ENCODE measurements around the gene HDAC5.
"Not testable (repeated sequence)": the region's sequence is repeated elsewhere in the genome, so short reads cannot be mapped to it uniquely, and the experiment has no call there.

HDAC5 gene

DNA sequence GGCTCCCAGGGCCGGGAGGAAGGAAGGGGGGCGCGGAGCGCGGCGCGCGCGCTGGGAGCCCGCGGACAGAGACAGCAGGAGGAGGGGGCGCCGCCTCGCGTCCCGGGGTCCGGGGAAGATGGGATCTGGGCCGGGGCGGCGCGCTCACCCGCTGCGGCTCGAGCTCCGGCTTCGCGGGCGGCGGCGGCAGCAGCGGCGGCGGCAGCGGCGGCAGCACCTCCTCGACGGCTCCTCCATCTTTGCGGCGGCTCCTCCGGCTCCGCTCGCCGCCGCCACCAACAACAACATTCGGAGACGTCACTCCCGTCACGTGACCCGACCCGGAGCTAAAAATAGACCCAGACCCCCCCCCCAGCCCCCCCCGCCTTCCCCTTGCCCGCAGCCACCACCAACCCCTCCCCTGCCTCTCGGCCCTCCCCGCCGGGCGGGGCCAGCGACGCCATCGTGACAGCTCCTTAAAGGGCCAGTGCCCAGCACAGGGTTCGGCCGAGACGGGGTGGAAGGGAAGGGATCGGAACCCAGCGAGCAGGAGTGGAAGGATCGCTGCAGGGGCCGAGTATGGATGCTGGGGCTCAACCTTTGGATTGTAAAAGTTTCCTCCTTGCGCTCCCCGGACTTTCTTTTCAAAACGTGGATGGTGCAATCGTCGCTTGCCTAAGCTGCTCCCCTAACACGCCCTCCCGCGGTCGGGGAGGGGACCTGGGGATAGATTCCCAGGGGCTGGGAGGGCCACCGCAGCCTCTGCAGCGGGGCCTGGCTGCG is at the start of gene HDAC5:
Gene HDAC5, minus strand, starts transcription at position 286 of the 762 bp plus-strand sequence. CDS start 6,126 bp downstream, outside the sequence.
- DNase-seq (ENCODE audit: low spot score) = peak; percentile 97

DNA sequence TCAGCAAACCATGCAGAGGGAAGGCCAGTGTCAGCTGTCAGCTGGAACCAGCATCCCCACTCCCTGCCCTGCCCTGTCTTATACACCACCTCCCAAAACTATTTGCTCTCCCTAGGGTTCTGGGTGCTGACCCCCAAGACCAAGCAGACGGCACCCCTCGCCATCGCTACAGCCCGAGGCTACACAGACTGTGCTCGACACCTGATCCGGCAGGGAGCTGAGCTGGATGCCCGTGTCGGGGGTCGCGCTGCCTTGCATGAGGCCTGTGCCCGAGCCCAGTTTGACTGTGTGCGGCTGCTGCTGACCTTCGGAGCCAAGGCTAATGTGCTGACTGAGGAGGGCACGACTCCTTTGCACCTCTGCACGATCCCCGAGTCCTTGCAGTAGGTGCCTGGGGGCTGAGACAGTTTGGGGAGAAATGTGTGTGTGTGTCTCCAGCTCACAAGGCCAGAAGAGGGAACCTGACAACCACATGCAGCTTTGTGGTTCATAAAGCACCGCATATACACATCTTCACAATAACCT is 48.6 kb upstream of the HDAC5 start:
- DNase-seq (ENCODE audit: low spot score) = no peak

DNA sequence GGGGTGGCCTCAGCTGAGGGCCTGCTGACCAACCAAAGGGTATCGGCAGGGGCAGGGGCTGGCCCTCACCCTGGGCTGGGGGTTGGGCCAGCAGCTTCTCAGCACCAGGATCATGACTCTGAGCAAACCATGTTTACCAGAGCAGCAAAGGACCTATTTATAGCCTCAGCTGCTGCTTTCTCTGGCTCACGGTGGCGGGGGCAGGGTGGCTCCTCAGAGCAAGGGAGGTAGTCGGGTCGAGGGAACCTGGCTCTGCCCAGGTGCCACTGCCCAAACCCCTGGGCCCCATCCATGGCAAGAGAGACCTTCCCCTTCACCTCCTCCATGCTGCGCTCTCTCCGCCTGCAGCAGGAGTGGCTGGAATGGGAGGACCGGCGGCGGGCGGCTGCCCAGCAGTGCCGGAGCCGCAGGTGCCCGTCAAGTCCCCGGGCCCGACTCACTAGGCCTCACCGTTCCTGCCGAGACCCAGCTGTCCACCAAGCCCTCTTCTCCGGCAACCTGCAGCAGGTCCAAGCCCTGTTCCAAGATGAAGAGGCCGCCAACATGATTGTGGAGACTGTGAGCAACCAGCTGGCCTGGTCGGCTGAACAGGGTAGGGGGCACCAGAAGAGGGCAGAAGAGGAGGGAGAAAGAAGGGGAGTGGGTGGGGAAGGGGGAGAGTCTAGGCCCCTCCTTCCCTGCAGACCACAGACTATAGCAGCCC is 47.2 kb upstream of the HDAC5 start, which contains the start of gene ASB16:
Gene ASB16, plus strand, starts transcription at position 206 of the 703 bp plus-strand sequence. Its CDS starts 86 bp downstream, at position 292.
- peak; percentile 49 for DNase-seq (ENCODE audit: low spot score)

DNA sequence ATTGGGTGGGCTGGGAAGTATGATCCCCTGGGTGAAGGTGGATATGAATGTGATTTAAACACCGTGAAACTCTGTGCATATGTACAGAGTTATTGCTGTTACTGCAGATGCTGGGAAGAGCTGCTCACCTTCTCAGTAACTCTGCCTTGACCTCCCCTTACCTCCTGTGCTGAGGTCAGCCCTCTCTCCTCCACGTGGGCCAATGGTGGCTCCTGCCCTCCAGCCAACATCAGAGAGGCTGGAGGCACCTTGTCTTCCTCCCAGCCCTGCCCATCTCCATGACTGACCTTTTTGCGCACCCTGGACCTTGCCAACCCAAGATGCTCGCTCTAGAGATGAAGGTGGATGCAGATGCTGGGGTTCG is 46.7 kb upstream of the HDAC5 start:
- no peak for DNase-seq (ENCODE audit: low spot score)

DNA sequence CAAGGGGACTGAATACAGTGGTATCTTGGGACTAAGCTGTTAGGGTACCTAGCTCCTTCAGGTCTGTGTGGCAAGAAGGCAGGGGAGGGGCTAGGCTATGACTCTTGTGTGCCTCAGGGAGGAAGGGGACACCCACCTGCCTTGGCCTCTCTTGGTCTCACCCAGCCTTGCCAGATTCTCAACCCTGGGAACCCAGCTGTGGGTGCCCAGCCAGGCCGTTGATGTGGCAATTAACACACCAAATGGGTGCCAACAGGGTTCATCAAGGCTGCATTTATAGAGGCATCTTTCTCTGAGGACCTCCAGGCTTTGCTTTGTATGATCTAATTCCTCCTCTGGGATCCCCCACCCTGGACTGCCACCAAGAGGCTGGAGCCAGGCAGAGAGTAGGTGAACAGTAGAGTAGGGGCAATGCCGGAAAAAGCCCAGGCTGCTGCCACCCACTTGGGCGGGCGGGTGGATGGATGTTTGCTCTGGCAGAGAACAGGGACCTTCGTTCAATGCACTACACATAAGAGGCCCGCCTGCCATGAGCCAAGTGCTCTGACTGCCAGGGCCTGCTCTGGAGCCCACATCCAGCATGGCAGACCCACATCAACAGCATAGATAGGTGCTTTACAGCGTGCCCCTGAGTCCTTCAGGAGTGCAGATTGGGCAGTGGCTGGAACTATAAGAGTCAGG is 43.9 kb upstream of the HDAC5 start:
- no peak for DNase-seq (ENCODE audit: low spot score)

DNA sequence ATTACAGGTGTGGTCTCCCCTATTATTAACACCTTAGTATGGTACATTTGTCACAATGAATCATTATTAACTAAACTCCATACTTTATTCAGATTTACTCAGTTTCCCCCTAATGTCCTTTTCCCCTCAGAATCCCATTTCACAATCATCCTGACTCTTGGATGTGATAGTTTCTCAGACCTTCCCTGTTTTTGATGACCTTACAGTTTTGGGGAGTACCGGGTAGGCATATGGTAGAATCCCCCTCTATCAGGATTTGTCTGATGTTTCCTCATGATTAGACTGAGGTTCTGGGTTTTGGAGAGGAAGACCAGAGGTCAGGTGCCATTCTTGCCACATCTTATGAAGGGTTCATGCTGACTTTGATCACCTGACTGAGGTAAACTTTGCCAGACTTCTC is 41.0 kb upstream of the HDAC5 start:
- DNase-seq (ENCODE audit: low spot score) = no peak

DNA sequence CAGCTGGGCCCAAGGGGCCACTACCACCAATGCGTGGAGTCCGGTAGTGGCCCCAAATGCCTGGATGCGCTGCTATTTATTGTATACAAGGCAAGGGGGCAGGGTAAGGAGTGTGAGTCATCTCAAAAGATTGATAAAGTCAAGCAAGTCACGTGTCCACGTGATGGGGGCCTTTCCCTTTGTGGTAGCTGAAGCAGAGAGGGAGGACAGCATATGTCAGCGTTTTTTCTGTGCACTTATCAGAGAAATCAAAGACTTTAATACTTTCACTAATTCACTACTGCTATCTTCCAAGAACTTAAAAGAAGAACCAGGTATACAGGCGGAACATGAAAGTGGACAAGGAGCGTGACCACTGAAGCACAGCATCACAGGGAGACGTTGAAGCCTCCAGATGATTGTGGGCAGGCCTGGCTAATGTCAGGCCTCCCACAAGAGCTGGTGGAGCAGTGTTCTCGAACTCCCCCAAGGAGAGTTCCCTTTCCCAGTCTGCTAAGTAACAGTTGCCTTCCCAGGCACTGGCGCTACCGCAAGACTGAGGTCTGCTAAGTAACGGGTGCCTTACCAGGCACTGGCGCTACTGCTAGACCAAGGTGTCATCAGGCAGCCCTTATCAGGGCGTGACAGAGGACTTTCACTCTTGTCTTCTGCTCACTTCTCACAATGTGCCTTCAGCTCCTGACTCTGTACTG is 36.2 kb upstream of the HDAC5 start:
- DNase-seq (ENCODE audit: low spot score) = no peak

DNA sequence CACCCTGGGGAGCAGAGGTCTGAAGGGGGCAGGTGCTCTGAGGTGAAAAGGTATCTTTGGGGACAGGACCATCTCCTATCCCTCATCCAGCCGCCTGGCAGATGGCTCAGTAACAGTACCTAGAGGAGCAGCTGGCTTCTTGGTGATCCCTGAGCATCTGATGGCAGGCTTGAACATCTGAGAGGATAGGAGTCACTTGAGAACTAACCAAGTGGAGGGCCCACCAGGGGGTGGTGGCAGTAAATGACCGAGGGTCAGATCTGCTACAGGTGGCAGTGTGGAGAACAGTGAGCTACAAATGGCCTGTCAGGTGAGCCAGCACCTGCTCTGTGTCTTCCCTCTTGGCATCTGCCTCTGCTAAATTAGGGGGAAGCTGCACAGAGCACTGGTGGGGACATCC is 32.0 kb upstream of the HDAC5 start:
- no peak for DNase-seq (ENCODE audit: low spot score)

DNA sequence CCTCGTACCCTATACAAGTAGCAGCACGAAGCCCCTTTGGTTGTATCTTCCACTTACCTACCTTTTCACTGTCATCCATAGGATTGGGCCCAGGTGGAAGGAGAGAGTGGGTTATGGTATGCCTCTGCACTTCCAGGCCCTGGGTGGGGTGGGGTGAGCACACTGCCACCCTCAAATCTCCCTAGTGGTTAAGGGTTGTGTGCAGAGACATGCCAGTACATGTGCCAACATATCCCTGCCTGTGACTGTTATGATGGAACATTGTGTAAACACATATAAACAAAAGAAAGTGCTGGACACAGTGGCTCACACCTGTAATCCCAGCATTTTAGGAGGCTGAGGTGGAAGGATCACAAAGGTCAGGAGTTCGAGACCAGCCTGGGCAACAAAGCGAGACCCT is 29.4 kb upstream of the HDAC5 start:
- no peak for DNase-seq (ENCODE audit: low spot score)

DNA sequence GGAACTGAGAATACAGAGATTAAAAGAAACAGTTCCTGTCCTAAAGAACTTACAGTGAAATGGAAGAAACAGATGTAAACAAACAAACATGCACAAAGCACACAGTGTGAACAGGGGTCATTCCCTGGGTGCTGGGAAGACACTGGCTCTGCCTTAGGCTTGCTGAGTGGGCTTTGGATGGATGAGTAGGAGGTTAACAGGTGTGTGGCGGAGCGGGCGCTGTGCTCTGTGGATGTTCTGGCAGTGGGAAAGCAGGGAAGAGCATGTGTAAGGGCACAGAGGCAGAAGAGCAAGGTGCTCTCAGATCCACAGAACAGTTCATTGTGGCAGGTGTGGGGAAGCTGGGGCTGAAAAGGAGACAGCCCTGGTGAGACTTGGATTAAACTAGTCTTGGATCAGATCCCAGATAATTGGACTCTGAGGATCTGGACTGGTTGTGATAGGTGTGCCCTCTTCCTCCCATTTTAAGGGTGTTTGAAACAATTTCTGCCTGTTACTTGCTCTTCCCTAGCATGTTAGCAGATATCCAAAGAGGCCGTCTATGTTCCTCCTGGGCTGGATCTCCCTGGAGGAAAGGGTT is 26.4 kb upstream of the HDAC5 start:
- DNase-seq (ENCODE audit: low spot score) = no peak

DNA sequence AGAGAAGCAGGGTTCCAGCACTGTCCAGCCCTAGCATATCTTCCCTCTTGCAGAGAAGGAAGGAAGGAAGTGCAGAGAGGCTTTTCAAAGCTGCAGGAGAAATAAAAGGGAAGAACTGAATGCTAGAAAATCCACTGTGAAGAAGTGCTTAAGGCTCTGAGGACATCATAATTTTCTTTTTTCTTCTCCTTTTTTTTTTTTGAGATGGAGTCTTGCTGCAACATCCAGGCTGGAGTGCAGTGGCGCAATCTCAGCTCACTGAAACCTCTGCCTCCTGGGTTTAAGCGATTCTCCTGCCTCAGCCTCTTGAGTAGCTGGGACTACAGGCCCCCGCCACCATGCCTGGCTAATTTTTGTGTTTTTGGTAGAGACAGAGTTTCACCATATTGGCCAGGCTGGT is 25.6 kb upstream of the HDAC5 start:
- not testable (repeated sequence) for DNase-seq (ENCODE audit: low spot score)

DNA sequence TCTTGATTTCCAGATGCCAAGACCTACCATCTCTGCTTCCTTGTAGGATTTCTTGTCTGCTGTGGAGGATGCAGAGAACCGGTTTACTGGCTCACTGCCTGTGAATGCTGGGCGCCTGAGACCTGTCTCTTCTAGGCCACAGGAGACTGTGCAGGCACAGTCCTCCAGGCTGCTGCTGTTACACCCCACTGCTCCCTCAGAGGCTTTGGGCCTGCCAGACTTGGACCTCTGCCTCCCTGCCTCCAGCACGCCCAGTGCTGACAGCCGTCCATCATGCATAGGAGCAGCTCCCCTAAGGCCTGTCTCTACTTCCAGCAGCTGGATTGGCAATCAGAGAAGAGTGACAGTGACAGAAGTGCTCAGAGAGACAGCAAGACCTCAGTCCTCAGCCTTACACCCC is 24.4 kb upstream of the HDAC5 start:
- DNase-seq (ENCODE audit: low spot score) = no peak

DNA sequence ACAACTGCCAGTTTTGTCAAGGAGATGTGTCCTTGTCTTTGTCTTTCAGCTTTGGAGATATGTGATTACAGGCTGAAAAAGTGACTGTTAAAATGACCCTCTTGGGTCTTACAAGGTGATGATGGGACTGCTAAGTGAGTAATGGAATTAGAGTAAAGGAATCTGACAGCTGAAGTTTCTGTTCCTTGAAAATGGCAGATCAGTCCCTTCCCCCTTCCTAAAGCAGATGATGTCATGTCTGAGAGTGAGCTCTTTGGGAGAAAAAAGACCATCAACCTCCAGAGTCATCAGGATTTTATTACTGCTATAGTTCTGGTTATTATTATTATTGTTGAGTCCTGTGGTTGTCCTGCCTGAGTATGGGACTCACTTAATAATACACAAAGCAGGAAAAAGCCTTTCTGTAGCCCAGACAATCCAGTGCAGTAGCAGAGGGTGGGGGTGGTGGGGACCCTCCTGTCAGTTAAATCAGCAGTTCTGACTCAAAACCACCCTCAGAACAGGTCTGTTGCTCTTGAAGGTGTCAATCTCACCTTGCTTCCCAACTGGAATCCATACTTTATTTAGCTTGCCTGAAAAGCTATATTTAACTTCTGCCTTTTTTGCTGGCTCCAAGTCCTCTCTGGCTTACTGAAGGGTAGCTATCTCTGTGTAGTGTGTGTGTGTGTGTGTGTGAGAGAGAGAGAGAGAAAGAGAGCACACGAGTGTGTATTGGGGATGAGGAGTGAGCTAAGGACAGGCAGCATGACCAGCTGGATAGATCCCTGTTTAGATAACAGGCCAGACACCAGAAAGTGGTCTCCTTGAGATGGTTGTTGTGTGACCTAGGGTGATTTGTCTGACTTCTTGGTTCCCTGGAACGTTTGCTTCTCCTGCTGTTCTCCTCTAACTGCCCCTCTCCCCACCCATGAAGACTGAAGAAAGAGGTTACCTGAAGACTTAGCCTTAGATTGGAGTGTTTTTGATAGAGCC is 23.2 kb upstream of the HDAC5 start:
- no peak for DNase-seq (ENCODE audit: low spot score)

DNA sequence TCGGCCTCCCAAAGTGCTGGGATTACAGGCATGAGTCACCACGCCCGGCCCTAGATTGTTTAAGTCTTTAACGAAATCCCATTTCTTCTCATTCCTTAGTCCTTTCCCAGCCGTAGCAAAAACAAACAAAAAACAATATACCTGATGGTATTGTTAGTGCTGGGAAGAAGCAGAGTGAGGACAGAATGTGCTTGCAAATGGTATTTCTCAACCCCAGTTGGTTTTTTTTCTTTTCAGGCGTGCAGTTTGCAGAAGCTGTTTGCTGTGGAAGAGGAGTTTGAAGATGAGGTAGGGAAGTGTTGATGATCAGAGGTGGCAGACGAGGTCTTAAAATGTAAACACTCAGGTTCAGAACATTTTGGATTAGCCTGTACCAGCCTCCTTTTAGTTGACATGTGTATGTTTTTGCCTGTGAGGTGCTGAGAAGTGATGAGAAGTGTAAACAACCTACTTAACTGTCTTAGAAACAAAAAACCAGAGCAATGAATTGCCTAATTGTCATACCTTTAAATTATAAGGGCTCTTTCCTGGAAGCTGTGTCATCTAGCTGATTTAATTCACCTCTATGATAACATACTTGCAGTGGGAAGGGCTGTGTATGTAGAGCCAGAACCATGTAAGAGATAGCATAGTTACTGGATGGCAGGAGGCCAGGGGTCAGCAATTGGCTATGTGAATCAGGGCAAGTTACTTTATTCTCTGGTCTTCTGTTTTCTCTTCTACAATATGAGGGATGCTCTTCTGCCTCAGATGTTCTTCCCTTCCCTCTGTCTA is 21.7 kb upstream of the HDAC5 start:
- no peak for DNase-seq (ENCODE audit: low spot score)

DNA sequence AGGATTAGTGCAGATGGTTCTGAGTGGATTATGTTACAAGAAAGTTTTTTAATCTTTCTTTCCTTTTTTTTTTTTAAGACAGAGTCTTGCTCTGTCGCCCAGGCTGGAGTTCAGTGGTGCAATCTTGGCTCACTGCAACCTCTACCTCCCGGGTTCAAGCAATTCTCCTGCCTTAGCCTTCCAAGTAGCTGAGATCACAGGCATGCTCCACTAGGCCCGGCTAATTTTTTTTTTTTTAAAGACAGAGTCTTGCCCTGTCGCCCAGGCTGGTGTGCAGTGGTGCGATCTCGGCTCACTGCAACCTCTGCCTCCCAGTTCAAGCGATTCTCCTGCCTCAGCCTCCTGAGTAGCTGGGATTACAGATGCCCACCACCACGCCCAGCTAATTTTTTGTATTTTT is 20.5 kb upstream of the HDAC5 start:
- not testable (repeated sequence) for DNase-seq (ENCODE audit: low spot score)

DNA sequence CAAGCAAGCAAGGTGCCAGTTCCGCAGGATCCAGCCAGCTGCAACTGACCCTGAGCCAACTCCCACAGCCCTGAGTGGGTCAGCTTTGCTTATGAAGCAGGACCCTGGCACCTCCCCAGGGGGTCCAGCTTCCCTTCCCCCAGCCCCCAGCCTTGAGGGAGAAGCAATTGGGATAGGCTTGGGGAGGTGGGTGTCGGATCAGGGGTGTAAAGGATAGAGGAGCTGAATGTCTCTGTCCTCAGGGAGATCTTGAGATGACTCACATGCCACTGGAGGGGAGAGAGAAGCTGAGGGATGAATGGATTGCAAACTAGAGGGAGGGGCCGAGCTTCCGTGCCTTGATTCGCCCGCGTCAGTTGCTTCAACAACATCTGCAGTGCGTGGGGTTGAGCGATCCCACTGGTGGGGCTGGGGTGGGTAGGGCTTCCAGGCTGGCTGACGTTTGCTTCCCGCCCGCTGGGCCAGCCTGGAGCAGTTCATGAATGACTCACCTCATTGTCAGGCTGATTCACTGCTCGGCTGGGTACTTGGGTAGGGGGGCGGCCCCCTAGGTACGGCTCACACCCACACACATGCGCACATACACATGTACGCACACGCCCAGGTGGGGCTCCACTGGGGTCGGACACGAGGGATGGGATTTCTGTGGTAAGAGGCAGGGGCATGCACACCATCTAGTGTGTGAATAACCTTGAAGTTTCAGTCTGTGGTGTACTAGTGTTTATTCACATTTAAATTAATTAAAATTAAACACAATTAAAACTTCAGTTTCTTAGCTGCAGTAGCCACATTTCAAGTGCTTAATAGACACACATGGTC is 14.7 kb upstream of the HDAC5 start:
- DNase-seq (ENCODE audit: low spot score) = peak; percentile 98

DNA sequence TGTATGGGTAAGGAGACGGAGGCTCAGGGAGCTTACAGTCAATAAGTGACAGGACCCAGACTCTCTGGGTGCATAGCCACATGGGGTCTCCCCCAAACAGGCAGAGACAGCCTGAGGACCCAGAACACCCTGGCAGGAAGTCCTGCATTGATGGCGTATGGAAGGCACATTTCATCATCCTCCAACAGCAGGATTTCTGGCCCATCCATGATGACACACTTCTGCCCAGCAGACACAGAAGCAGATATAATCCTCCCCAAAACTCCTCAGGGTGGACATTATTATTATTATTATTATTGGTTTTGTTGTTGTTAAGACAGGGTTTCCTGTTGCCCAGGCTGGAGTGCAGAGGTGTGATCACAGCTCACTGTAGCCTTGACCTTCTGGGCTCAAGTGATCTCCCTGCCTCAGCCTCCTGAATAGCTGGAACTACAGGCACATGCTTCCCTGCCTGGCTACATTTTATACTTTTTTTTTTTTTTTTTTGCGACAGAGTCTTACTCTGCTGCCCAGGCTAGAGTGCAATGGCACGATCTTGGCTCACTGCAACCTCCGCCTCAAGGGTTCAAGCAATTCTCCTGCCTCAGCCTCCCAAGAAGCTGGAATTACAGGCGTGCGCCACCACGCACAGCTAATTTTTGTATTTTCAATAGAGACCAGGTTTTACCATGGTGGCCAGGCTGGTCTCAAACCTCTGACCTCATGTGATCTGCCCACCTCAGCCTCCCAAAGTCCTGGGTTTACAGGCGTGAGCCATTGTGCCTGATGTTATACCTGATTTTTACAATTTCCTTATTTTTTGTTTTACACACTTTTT is 11.5 kb upstream of the HDAC5 start:
- no peak for DNase-seq (ENCODE audit: low spot score)

DNA sequence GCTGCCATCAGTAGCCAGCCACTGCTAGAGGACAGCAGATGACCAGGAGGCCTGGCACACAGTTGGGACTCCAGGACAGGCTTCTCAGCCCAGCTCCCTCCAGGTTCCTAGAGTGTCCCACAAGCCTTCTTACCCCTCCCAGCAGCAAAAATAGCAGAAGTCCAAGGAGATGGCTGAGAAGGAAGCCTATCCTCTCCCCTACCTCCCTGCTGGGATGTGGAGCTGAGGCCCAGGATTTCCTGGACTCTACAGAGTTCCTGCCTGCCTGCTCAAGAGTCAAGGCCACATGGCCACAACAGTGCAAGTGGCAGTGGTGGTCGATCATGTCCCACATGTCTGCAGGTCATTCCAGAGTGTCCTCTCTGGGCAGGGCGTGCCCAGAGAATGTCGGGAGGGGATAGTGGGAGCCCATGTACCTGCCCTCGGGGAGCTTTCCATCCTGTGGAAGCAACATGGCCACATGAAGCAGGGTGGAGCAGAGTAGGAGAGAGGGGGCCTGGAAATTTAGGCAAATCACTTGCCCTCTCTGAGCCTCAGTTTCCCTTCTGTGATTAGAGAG is 10.6 kb upstream of the HDAC5 start:
- DNase-seq (ENCODE audit: low spot score) = no peak

All from AG08395 (cell line).